ENCODE data around the gene MBD4.

The MBD4 gene

DNA sequence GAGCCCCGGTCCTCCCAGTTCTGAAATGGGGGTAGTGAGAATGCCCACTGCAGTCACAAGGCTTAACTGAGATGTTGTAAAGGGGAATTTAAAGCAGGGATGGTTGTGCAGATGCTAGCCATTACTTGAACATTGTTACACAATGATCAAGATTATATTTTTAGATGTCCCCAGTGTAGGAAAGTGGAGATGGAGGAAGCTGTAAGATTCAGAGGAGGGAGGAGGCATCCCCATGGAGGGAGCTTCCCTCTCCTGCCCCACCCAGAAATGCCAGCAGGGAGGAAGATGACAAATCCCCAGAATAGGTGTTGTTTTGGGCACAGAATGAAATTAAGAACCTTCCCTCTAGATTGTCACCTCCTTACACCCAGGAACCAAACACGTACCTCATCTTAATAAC lies 57.4 kb downstream of the MBD4 start:
- no peak for DNase-seq (ENCODE audit: low spot score)
